SH-SY5Y (cell line): ENCODE measurements around the gene FRY.

Experiments
- GATA2 ChIP-seq: IDR thresholded peaks from 2 replicates; pipeline ENCODE4 v1.6.1; 2011; ENCODE audit warnings: mild to moderate bottlenecking, low read depth, low read length
- GATA3 ChIP-seq: IDR thresholded peaks from 2 replicates; pipeline ENCODE4 v1.6.1; 2011; ENCODE audit warnings: low read depth, mild to moderate bottlenecking, low read length, moderate library complexity

- TF ChIP-seq GATA2: no peak
- no peak for TF ChIP-seq GATA3
Observed at GRCh38 chr13:32031025-32031814, at the start of gene FRY.
